ENCODE measurements around the gene ATP1B4. TPM values are rescaled to one million over a fixed set of nuclear protein-coding genes. Genes with fewer than 3 reads are reported as not detected.
"Not testable (repeated sequence)": the region's sequence is repeated elsewhere in the genome, so short reads cannot be mapped to it uniquely, and the experiment has no call there.

The ATP1B4 gene
- total RNA-seq, 4 donors from 2014 or later: not detected

- H3K36me3 ChIP-seq: no peaks in the 10 kb centered on the region
- intact Hi-C loops (cut with DNase I): no loop called here
- peaks cover 0 to 12% (median 9%) of the 10 kb centered on the region in 3 donors for H3K9me3 ChIP-seq
- TF ChIP-seq CTCF (IDR thresholded peaks at IDR 0.05) (no peak), POLR2A (IDR thresholded peaks at IDR 0.05) (no peak)
- no peak for DNase-seq
- no peak overlapping the region for H3K27ac ChIP-seq
- H3K27me3 ChIP-seq: no peaks in the 10 kb centered on the region
- H3K4me3 ChIP-seq: no peak overlapping the region
- no peaks in the 10 kb centered on the region for H3K4me1 ChIP-seq
These were observed 25.0 kb upstream of the ATP1B4 start for GRCh38 chrX:120336899-120337298.

- H3K27ac ChIP-seq; H3K36me3 ChIP-seq; H3K27me3 ChIP-seq; H3K4me1 ChIP-seq; DNase-seq; H3K4me3 ChIP-seq; H3K9me3 ChIP-seq; intact Hi-C loops (cut with DNase I): not testable (repeated sequence)
- WGBS, 2 donors: 77 to 95% methylated on average over 4 to 5 of the region's 11 CpGs
These were observed 17.3 kb upstream of the ATP1B4 start for GRCh38 chrX:120344566-120344965.

GRCh38 chrX:120350450-120351138 is 11.3 kb upstream of the ATP1B4 start:
- DNase-seq: no peak
- intact Hi-C loops (cut with DNase I): no loop called here
- Histone ChIP-seq H3K4me1 (no peaks in the 10 kb centered on the region), H3K27me3 (no peaks in the 10 kb centered on the region), H3K27ac (no peak overlapping the region), H3K4me3 (no peak overlapping the region), H3K36me3 (no peaks in the 10 kb centered on the region), H3K9me3 (no peaks in the 10 kb centered on the region)
- 71 to 73% methylated on average over 4 of the region's 4 CpGs for WGBS, 2 donors
- TF ChIP-seq POLR2A (IDR thresholded peaks at IDR 0.05) (no peak), CTCF (IDR thresholded peaks at IDR 0.05) (no peak)

GRCh38 chrX:120356084-120356483 is 5.8 kb upstream of the ATP1B4 start:
- H3K27me3 ChIP-seq: no peaks in the 10 kb centered on the region
- H3K27ac ChIP-seq: no peak overlapping the region
- no peaks in the 10 kb centered on the region for H3K9me3 ChIP-seq
- TF ChIP-seq CTCF (IDR thresholded peaks at IDR 0.05) (no peak), POLR2A (IDR thresholded peaks at IDR 0.05) (no peak)
- no peak for DNase-seq
- intact Hi-C loops (cut with DNase I): no loop called here
- H3K4me3 ChIP-seq: no peak overlapping the region
- H3K36me3 ChIP-seq: no peaks in the 10 kb centered on the region
- H3K4me1 ChIP-seq: no peaks in the 10 kb centered on the region
- WGBS, 2 donors: 60 to 63% methylated on average over 3 of the region's 3 CpGs

- no peak overlapping the region for H3K27ac ChIP-seq
- no peaks in the 10 kb centered on the region for H3K9me3 ChIP-seq
- no peaks in the 10 kb centered on the region for H3K27me3 ChIP-seq
- no peak overlapping the region for H3K4me3 ChIP-seq
- H3K36me3 ChIP-seq: no peaks in the 10 kb centered on the region
- DNase-seq: no peak
- intact Hi-C loops (cut with DNase I): no loop called here
- 63 to 65% methylated on average over 2 of the region's 2 CpGs for WGBS, 2 donors
- no peaks in the 10 kb centered on the region for H3K4me1 ChIP-seq
- TF ChIP-seq CTCF (IDR thresholded peaks at IDR 0.05) (no peak), POLR2A (IDR thresholded peaks at IDR 0.05) (no peak)
These were observed 4.7 kb upstream of the ATP1B4 start for GRCh38 chrX:120357186-120357585.
